SW480 (cell line): ENCODE results near the gene ANKRD29.
"Not testable (repeated sequence)": the region's sequence is repeated elsewhere in the genome, so short reads cannot be mapped to it uniquely, and the experiment has no call there.

Experiments used
- DNase-seq: peaks from one replicate; pipeline ENCODE4 v3.0.0-alpha.2; 2016; ENCODE audit warnings: low spot score

The ANKRD29 gene

DNA sequence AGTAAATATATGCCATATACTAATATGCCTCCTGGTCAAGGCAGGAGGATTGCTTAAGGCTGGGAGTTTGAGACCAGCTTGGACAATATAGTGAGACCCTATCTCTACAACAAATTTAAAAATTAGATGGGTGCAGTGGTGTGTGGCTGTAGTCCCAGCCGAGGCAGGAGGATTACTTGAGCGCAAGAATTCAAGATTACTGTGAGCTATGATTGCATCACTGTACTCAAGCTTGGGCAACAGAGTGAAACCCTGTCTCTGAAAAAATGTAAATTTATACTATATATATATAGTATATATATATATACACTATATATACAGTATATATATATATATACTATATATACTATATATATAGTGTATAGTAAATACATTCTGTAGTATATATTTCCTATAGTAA lies 46.5 kb downstream of the ANKRD29 start:
- no peak for DNase-seq

DNA sequence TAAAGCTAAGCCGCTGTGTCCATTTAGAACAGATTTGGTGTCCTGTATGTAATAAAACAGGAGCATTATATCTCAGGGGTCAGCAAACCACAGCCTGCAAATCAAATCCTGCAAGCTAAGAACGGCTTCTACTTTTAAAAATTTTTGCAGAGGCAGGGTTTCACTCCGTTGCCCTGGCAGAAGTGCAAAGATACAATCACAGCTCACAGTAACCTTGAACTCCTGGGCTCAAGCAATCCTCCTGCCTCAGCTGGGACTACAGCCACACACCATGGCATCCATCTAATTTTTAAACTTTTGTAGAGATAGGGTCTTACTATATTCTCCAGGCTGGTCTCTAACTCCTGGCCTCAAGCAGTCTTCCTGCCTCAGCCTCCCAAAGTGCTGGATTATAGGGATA lies 47.8 kb downstream of the ANKRD29 start:
- no peak for DNase-seq

DNA sequence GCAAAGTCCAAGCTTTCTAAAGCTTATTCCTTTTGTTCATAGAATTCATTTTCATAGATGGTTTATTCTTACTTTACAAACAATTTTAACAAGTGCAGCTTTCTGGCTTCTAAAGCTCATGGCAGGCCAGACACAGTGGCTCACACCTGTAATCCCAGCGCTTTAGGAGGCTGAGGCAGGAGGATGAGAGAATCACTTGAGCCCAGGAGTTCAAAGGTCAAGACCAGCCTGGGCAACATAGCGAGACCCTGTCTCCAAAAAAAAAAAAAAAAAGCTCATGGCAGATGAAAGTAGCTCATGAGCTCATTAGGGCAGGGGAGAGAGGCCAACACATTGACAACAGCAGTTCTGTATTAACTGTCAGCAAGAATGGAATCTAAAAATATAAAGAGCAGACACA lies 48.3 kb downstream of the ANKRD29 start:
- no peak for DNase-seq

DNA sequence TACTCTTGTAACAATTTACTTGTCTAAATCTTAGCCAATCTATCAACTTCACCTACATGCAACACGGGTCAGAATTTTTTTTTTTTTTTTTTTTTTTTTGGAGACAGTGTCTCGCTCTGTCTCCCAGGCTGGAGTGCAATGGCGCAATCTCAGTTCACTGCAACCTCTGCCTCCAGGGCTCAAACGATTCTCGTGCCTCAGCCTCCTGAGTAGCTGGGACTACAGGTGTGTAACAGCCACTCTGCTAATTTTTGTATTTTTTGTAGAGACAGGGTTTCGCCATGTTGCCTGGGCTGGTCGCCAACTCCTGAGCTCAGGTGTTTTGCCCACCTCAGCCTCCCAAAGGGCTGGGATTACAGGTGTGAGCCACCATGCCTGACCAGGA lies 49.6 kb downstream of the ANKRD29 start:
- not testable (repeated sequence) for DNase-seq

- no peak for DNase-seq
Measured at GRCh38 chr18:23612434-23613090, 50.1 kb downstream of the ANKRD29 start.

DNA sequence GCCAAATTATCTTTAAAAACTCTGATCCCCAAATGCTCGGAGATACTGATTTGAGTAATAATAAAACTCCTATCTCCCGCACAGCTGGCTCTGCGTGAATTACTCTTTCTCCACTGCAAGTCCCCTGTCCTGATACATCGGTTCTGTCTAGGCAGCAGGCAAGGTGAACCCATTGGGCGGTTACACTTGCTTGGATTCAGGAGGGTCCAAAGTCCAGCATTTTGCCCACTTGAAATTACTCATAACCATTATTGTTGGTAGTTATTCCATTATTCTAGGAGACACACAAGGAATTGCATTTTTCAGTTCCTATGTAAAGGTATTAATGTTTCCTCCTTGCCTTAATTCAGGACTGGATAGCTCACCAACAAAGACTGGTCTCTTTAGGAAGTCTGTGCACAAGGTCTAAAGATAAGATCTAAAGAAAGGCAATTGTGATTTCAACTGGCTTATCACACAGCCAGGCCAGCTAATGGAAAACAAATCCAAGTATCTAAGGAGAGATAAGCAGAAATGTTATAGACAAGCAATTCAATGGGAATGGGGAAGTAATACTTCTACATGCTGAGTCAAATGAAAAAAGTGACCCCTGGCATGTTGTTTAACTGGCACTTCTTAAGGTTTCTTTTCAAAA lies 53.2 kb downstream of the ANKRD29 start:
- DNase-seq: no peak

GRCh38 chr18:23608211-23608610 lies 54.5 kb downstream of the ANKRD29 start:
- no peak for DNase-seq

DNA sequence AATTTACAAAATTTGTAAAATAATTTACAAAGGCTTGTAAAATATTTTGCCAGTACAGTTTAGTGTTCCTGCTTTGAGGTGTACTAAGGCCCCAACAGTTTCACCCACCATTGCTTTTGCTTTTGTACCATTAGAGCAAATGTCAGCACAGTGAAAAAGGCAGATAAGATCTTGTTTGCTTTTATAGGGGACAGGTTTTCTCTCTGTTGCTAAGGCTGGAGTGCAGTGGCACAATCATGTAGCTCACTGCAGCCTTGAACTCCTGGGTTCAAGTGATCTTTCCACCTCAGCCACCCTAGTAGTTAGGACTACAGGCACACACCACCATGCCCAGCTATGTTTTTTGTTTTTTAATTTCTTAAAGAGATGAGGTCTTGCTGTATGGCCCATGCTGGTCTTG lies 56.8 kb downstream of the ANKRD29 start:
- no peak for DNase-seq

GRCh38 chr18:23599809-23600208 lies 62.9 kb downstream of the ANKRD29 start:
- no peak for DNase-seq

GRCh38 chr18:23596183-23596582 lies 66.5 kb downstream of the ANKRD29 start:
- no peak for DNase-seq

- DNase-seq: no peak
Measured at GRCh38 chr18:23595591-23595990, 67.1 kb downstream of the ANKRD29 start.

GRCh38 chr18:23593720-23594119 lies 69.0 kb downstream of the ANKRD29 start:
- DNase-seq: no peak

- DNase-seq: no peak
Measured at GRCh38 chr18:23592911-23593310, 69.8 kb downstream of the ANKRD29 start.

- no peak for DNase-seq
Measured at GRCh38 chr18:23591011-23591410, 71.7 kb downstream of the ANKRD29 start.

GRCh38 chr18:23588836-23589560 lies 73.7 kb downstream of the ANKRD29 start:
- DNase-seq: peak; percentile 21

- no peak for DNase-seq
Measured at GRCh38 chr18:23587220-23587642, 75.5 kb downstream of the ANKRD29 start.

- DNase-seq: peak; percentile 97
Measured at GRCh38 chr18:23586249-23587196, 76.2 kb downstream of the ANKRD29 start, which contains the start of gene NPC1. Gene NPC1, minus strand, starts transcription at chr18:23586506. Its CDS starts 163 bp downstream, at chr18:23586343.

DNA sequence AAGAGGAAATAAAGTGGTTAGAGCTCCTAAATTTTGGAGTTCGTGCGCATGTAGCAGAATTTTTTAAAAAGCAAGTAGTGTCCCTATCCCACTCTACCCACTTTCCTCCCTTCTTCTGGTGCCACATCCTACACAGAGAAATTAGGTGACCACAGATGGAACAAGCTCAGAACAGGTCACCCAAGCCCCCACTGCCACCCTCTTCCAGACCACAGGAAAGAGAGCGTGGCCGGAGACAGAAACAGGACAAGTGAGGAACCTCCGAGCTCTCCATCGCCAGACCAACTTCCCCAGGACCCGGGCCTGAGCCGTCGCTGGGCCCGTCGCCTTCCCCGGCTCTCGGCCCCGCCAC lies 76.8 kb downstream of the ANKRD29 start:
- peak; percentile 23 for DNase-seq

GRCh38 chr18:23585007-23585871 lies 77.5 kb downstream of the ANKRD29 start:
- peak; percentile 44 for DNase-seq

GRCh38 chr18:23584019-23584983 lies 78.4 kb downstream of the ANKRD29 start:
- no peak for DNase-seq
